ENCODE results near the gene CD96.
A peak's percentile ranks its signal among the peaks of the same experiment; 100 is the strongest.

Gene CD96

GRCh38 chr3:111676211-111677006 is 134.4 kb downstream of the CD96 start:
- DNase-seq (ENCODE audit: low spot score in 2 of 2) (no peak), ATAC-seq (replicated peaks; ENCODE audit: extremely low read depth, poor library complexity, severe bottlenecking) (no peak)
- Mint-ChIP-seq H3K9me3 (no peaks in the 10 kb centered on the region), H3K36me3 (ENCODE audit: insufficient read depth) (peaks cover 15% of the 10 kb centered on the region), H3K27ac (ENCODE audit: low read depth) (peak overlapping the region; percentile 94), H3K27me3 (no peaks in the 10 kb centered on the region), H3K4me1 (peaks cover 86% of the 10 kb centered on the region), H3K4me3 (peak overlapping the region; percentile 86)

GRCh38 chr3:111677007-111677392 is 135.0 kb downstream of the CD96 start:
- H3K4me1 Mint-ChIP-seq = peaks cover 89% of the 10 kb centered on the region
- no peaks in the 10 kb centered on the region for H3K27me3 Mint-ChIP-seq
- H3K9me3 Mint-ChIP-seq = no peaks in the 10 kb centered on the region
- DNase-seq (ENCODE audit: low spot score in 2 of 2) (no peak), ATAC-seq (replicated peaks; ENCODE audit: extremely low read depth, poor library complexity, severe bottlenecking) (no peak)
- H3K4me3 Mint-ChIP-seq = peak overlapping the region; percentile 86
- H3K36me3 Mint-ChIP-seq (ENCODE audit: insufficient read depth) = peaks cover 17% of the 10 kb centered on the region
- peak overlapping the region; percentile 94 for H3K27ac Mint-ChIP-seq (ENCODE audit: low read depth)

- H3K27me3 Mint-ChIP-seq = no peaks in the 10 kb centered on the region
- peaks cover 75% of the 10 kb centered on the region for H3K4me1 Mint-ChIP-seq
- DNase-seq (ENCODE audit: low spot score in 2 of 2) (no peak), ATAC-seq (replicated peaks; ENCODE audit: extremely low read depth, poor library complexity, severe bottlenecking) (no peak)
- no peak overlapping the region for H3K4me3 Mint-ChIP-seq
- no peaks in the 10 kb centered on the region for H3K9me3 Mint-ChIP-seq
- H3K36me3 Mint-ChIP-seq (ENCODE audit: insufficient read depth) = peaks cover 11% of the 10 kb centered on the region
- no peak overlapping the region for H3K27ac Mint-ChIP-seq (ENCODE audit: low read depth)
Measured at GRCh38 chr3:111681661-111682426, 139.8 kb downstream of the CD96 start.

- DNase-seq (ENCODE audit: low spot score in 2 of 2) = no peak
- no peaks in the 10 kb centered on the region for H3K9me3 Mint-ChIP-seq
- H3K4me1 Mint-ChIP-seq = peaks cover 76% of the 10 kb centered on the region
- no peak for ATAC-seq (replicated peaks; ENCODE audit: extremely low read depth, poor library complexity, severe bottlenecking)
- H3K27me3 Mint-ChIP-seq = no peaks in the 10 kb centered on the region
- H3K27ac Mint-ChIP-seq (ENCODE audit: low read depth) = peak overlapping the region; percentile 64
- peaks cover 13% of the 10 kb centered on the region for H3K36me3 Mint-ChIP-seq (ENCODE audit: insufficient read depth)
- H3K4me3 Mint-ChIP-seq = no peak overlapping the region
Measured at GRCh38 chr3:111684640-111685039, 142.6 kb downstream of the CD96 start.

- no peak overlapping the region for H3K4me3 Mint-ChIP-seq
- peaks cover 61% of the 10 kb centered on the region for H3K4me1 Mint-ChIP-seq
- DNase-seq (ENCODE audit: low spot score in 2 of 2) (no peak), ATAC-seq (replicated peaks; ENCODE audit: extremely low read depth, poor library complexity, severe bottlenecking) (no peak)
- no peaks in the 10 kb centered on the region for H3K27me3 Mint-ChIP-seq
- H3K9me3 Mint-ChIP-seq = no peaks in the 10 kb centered on the region
- H3K36me3 Mint-ChIP-seq (ENCODE audit: insufficient read depth) = peaks cover 9% of the 10 kb centered on the region
- H3K27ac Mint-ChIP-seq (ENCODE audit: low read depth) = peak overlapping the region; percentile 56
Measured at GRCh38 chr3:111688190-111688800, 146.3 kb downstream of the CD96 start.

GRCh38 chr3:111690242-111690641 is 148.2 kb downstream of the CD96 start:
- Mint-ChIP-seq H3K36me3 (ENCODE audit: insufficient read depth) (peaks cover 7% of the 10 kb centered on the region), H3K27ac (ENCODE audit: low read depth) (peak overlapping the region; percentile 71), H3K4me3 (no peak overlapping the region), H3K27me3 (no peaks in the 10 kb centered on the region), H3K9me3 (no peaks in the 10 kb centered on the region), H3K4me1 (peaks cover 57% of the 10 kb centered on the region)
- no peak for DNase-seq (ENCODE audit: low spot score in 2 of 2)
- peak; percentile 37 for ATAC-seq (replicated peaks; ENCODE audit: extremely low read depth, poor library complexity, severe bottlenecking)

- H3K36me3 Mint-ChIP-seq (ENCODE audit: insufficient read depth) = peaks cover 7% of the 10 kb centered on the region
- ATAC-seq (replicated peaks; ENCODE audit: extremely low read depth, poor library complexity, severe bottlenecking) (no peak), DNase-seq (ENCODE audit: low spot score in 2 of 2) (no peak)
- no peak overlapping the region for H3K4me3 Mint-ChIP-seq
- H3K27me3 Mint-ChIP-seq = no peaks in the 10 kb centered on the region
- peaks cover 57% of the 10 kb centered on the region for H3K4me1 Mint-ChIP-seq
- no peak overlapping the region for H3K27ac Mint-ChIP-seq (ENCODE audit: low read depth)
- H3K9me3 Mint-ChIP-seq = no peaks in the 10 kb centered on the region
Measured at GRCh38 chr3:111691293-111691909, 149.4 kb downstream of the CD96 start.

- Mint-ChIP-seq H3K27me3 (no peaks in the 10 kb centered on the region), H3K36me3 (ENCODE audit: insufficient read depth) (peaks cover 1% of the 10 kb centered on the region), H3K27ac (ENCODE audit: low read depth) (peak overlapping the region; percentile 67), H3K9me3 (no peaks in the 10 kb centered on the region), H3K4me3 (no peak overlapping the region), H3K4me1 (peaks cover 45% of the 10 kb centered on the region)
- DNase-seq (ENCODE audit: low spot score in 2 of 2) (no peak), ATAC-seq (replicated peaks; ENCODE audit: extremely low read depth, poor library complexity, severe bottlenecking) (no peak)
Measured at GRCh38 chr3:111692593-111693552, 150.9 kb downstream of the CD96 start.

GRCh38 chr3:111694471-111694870 is 152.5 kb downstream of the CD96 start:
- no peak for DNase-seq (ENCODE audit: low spot score in 2 of 2)
- peaks cover 1% of the 10 kb centered on the region for H3K36me3 Mint-ChIP-seq (ENCODE audit: insufficient read depth)
- peak overlapping the region; percentile 67 for H3K27ac Mint-ChIP-seq (ENCODE audit: low read depth)
- no peaks in the 10 kb centered on the region for H3K9me3 Mint-ChIP-seq
- no peak overlapping the region for H3K4me3 Mint-ChIP-seq
- peaks cover 45% of the 10 kb centered on the region for H3K4me1 Mint-ChIP-seq
- no peak for ATAC-seq (replicated peaks; ENCODE audit: extremely low read depth, poor library complexity, severe bottlenecking)
- no peaks in the 10 kb centered on the region for H3K27me3 Mint-ChIP-seq

GRCh38 chr3:111695636-111696117 is 153.7 kb downstream of the CD96 start:
- H3K9me3 Mint-ChIP-seq = no peaks in the 10 kb centered on the region
- H3K4me3 Mint-ChIP-seq = no peak overlapping the region
- peaks cover 1% of the 10 kb centered on the region for H3K36me3 Mint-ChIP-seq (ENCODE audit: insufficient read depth)
- peak; percentile 74 for ATAC-seq (replicated peaks; ENCODE audit: extremely low read depth, poor library complexity, severe bottlenecking)
- H3K4me1 Mint-ChIP-seq = peaks cover 48% of the 10 kb centered on the region
- DNase-seq (ENCODE audit: low spot score in 2 of 2) = no peak
- H3K27ac Mint-ChIP-seq (ENCODE audit: low read depth) = peak overlapping the region; percentile 22
- H3K27me3 Mint-ChIP-seq = no peaks in the 10 kb centered on the region

- H3K4me1 Mint-ChIP-seq = peaks cover 44% of the 10 kb centered on the region
- H3K27me3 Mint-ChIP-seq = no peaks in the 10 kb centered on the region
- ATAC-seq (replicated peaks; ENCODE audit: extremely low read depth, poor library complexity, severe bottlenecking) (no peak), DNase-seq (ENCODE audit: low spot score in 2 of 2) (no peak)
- peak overlapping the region; percentile 87 for H3K27ac Mint-ChIP-seq (ENCODE audit: low read depth)
- no peaks in the 10 kb centered on the region for H3K36me3 Mint-ChIP-seq (ENCODE audit: insufficient read depth)
- H3K9me3 Mint-ChIP-seq = no peaks in the 10 kb centered on the region
- H3K4me3 Mint-ChIP-seq = no peak overlapping the region
Measured at GRCh38 chr3:111700054-111700453, 158.1 kb downstream of the CD96 start.

All from central memory CD8-positive, alpha-beta T cell (primary cell).